Lower leg skin (tissue), 4 donors: Measurements from ENCODE around the gene ARPC2. TPM values are rescaled to one million over a fixed set of nuclear protein-coding genes. Genes with fewer than 3 reads are reported as not detected.

Experiments
- DNase-seq, 2 donors: peaks; one replicate each; pipeline ENCODE4 v3.0.0-alpha.2; 2019; ENCODE audit warnings: low spot score in 2 of 2
- H3K4me3 ChIP-seq: fragments of 200-600 bp; sonication (generic); 2 replicates; pipeline ENCODE4 v1.5.1; 2017; ENCODE audit warnings: mild to moderate bottlenecking, low read depth; ENCODE audit not compliant: poor library complexity, severe bottlenecking
- POLR2A ChIP-seq, 2 donors: fragments of 450-650 bp; IDR thresholded peaks; one replicate each; pipeline ENCODE4 v1.6.1; 2016 to 2017; ENCODE audit warnings: antibody characterized with exemption in 2 of 2, mild to moderate bottlenecking in 1 of 2, moderate library complexity in 1 of 2
- WGBS, 2 donors: methylation state at CpG; one replicate each; pipeline ENCODE4 v1.1.5; 2018; 5-methylcytosine and 5-hydroxymethylcytosine counted together
- intact Hi-C: fragments of 100-400 bp; cut with DNase I; formaldehyde crosslinking; loops from one replicate; pipeline ENCODE4 v1.15.0; 2023; ENCODE audit warnings: low total_unique reads
- total RNA-seq, 4 donors: library from RNA; depleted of rRNA; stranded (reverse); fragments of >200 nt; gene quantifications; one replicate each; pipeline ENCODE4 v1.1.0, GENCODE V29; 2016
- TF ChIP-seq, protein P1 (sequence below), 3 donors: fragments of 450-650 bp; IDR thresholded peaks; one replicate each; pipeline ENCODE4 v1.5.1; 2016; ENCODE audit warnings: antibody characterized with exemption in 3 of 3, mild to moderate bottlenecking in 3 of 3, moderate library complexity in 2 of 3

The ARPC2 gene
- total RNA-seq, 4 donors from 2014 or later = 233 to 344 (median 300) TPM

DNA sequence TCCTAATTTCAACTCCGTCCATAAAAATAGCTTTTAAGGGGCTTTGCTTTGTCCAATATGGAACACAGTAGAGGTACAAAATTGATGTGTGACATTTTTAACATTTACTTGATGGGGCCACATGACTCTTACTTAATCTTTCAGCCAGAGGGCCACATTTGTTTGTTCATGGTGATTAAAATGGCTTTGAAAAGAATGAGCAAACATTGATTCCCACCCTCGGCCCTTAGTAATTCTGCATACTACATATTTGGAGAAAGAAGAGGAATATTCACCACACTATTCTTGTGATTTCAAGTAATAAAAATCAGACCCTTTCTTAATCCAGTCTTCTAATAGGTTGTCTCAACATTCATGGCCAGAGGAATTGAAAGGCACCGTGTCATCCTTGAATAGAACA lies 17.5 kb downstream of the ARPC2 start:
- TF ChIP-seq POLR2A (IDR thresholded peaks at IDR 0.05) = no peak
- TF ChIP-seq, protein P1, sequence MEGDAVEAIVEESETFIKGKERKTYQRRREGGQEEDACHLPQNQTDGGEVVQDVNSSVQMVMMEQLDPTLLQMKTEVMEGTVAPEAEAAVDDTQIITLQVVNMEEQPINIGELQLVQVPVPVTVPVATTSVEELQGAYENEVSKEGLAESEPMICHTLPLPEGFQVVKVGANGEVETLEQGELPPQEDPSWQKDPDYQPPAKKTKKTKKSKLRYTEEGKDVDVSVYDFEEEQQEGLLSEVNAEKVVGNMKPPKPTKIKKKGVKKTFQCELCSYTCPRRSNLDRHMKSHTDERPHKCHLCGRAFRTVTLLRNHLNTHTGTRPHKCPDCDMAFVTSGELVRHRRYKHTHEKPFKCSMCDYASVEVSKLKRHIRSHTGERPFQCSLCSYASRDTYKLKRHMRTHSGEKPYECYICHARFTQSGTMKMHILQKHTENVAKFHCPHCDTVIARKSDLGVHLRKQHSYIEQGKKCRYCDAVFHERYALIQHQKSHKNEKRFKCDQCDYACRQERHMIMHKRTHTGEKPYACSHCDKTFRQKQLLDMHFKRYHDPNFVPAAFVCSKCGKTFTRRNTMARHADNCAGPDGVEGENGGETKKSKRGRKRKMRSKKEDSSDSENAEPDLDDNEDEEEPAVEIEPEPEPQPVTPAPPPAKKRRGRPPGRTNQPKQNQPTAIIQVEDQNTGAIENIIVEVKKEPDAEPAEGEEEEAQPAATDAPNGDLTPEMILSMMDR (IDR thresholded peaks at IDR 0.05) = no peak
- intact Hi-C loops = no loop called here
- WGBS, 2 donors = 57 to 62% methylated on average over 3 of the region's 3 CpGs
- DNase-seq = no peak
- no peak overlapping the region for H3K4me3 ChIP-seq

DNA sequence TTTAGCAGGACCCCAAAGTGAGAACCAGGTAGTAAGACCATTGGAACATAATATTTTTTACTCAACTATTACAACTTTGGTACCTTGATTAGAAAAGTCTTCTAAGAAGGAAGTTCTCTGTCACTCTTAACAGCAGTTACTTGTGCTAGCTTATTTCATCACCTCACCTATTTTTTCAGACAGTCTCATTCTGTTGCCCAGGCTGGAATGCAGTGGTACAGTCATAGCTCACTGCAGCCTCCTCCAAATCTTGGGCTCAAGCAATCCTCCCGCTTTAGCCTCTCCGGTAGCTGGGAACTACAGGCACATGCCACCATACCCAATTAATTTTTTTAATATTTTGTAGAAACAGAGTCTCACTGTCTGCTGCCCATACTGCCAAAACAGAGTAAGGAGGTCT lies 18.0 kb downstream of the ARPC2 start:
- 98 to 100% methylated on average over 2 of the region's 2 CpGs for WGBS, 2 donors
- no peak overlapping the region for H3K4me3 ChIP-seq
- intact Hi-C loops = no loop called here
- no peak for DNase-seq
- TF ChIP-seq POLR2A (IDR thresholded peaks at IDR 0.05) = no peak
- TF ChIP-seq, protein P1 (IDR thresholded peaks at IDR 0.05) = no peak

DNA sequence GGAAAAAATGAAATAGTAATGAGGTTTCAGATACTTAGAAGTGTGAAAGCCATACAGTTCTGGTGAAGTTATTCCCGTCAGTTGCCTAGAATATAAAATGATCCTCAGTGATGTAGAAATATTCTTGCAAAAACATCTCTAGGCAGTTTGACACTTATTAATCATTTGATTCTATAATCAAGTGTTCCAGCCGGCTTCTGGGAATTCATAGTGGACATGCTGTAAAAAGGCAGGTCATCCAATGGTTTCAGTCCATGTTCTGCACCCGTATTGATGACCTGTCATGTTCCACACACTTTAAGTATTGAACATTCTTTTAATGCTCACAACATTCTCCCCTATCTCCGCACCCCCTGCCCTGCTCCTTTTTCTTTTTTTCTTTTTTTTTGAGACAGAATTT lies 19.8 kb downstream of the ARPC2 start:
- H3K4me3 ChIP-seq = no peak overlapping the region
- TF ChIP-seq, protein P1 (IDR thresholded peaks at IDR 0.05) = no peak
- TF ChIP-seq POLR2A (IDR thresholded peaks at IDR 0.05) = no peak
- WGBS, 2 donors = 87 to 95% methylated on average over 4 of the region's 4 CpGs
- DNase-seq = no peak
- intact Hi-C loops = no loop called here

DNA sequence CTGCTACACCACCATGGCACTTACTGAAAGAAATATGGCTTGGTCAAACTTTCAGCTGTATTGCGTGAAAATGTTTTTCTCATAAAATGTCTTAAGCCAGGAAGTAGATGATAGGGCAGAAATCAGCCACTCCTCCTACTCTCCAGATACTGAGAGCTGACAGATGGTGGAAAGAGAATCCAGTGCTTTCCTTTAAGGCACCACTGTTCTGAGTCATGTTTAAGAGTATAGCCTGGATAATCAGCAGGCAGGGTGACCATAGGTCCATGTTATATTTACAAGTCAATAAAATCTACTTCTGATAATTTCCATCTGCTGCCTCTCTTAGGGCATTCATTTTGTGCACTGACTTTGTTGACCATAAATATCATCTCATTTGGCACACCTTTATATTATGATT lies 21.9 kb downstream of the ARPC2 start:
- TF ChIP-seq, protein P1 (IDR thresholded peaks at IDR 0.05) = no peak
- no peak for TF ChIP-seq POLR2A (IDR thresholded peaks at IDR 0.05)
- H3K4me3 ChIP-seq = no peak overlapping the region
- WGBS, 2 donors = 91% methylated on average over 1 of the region's 1 CpG
- DNase-seq = no peak
- intact Hi-C loops = no loop called here

DNA sequence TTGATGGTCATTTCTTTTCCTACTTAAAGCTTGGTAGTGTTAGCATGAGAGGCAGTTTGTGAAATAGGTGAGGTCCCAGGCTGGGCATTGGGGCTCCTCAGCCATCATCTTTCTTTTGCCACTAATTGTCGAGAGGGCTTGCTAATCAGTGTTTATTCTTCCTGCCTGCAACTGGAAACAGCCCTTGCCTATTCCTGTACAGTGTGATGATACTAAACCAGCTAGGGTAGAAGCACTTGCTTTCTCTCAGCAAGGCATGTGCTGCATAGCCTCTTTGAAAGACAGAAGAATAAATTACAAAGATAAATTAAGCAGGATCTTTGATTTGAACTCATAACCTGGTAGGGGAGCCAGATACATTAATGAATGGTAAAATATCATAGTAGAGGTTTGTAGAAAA lies 27.2 kb downstream of the ARPC2 start:
- H3K4me3 ChIP-seq = no peak overlapping the region
- intact Hi-C loops = no loop called here
- WGBS, 2 donors = 81 to 82% methylated on average over 1 of the region's 1 CpG
- DNase-seq = no peak
- TF ChIP-seq POLR2A (IDR thresholded peaks at IDR 0.05) = no peak
- TF ChIP-seq, protein P1 (IDR thresholded peaks at IDR 0.05) = no peak

DNA sequence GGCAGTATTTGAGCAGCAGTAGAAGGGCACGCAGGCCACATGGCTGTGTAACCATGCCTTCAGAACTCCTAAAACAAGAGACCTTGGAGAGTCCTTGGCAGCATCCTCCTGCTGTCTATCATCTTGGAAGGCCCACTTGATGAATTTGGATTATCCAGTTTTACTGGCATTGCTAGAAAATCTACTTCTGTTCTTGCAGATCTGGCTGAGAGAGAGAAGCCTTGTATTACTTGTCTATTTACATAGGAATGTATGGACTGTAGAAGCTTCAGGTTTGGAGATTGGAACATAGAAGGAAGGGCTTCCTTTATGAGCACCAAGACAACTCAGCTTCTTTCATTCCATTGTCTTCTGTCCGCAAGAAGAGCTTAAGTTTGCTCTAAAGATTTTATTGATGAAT lies 27.7 kb downstream of the ARPC2 start:
- 85 to 89% methylated on average over 2 of the region's 2 CpGs for WGBS, 2 donors
- DNase-seq = no peak
- no peak for TF ChIP-seq POLR2A (IDR thresholded peaks at IDR 0.05)
- TF ChIP-seq, protein P1 (IDR thresholded peaks at IDR 0.05) = no peak
- intact Hi-C loops = no loop called here
- no peak overlapping the region for H3K4me3 ChIP-seq
